Panc1 (cell line): ENCODE data around the gene MEGF11. TPM values are rescaled to one million over a fixed set of nuclear protein-coding genes. Genes with fewer than 3 reads are reported as not detected.

Source experiments
- ATAC-seq: fragments of 200-7000 bp; cut with Tn5 transposase; 2 replicates; pipeline ENCODE4 v1.9.1; 2020; ENCODE audit warnings: mild to moderate bottlenecking, moderate library complexity
- BruUV-seq: library from RNA; stranded (reverse); fragments of 400-500 nt; replicated peaks from 2 replicates; lab custom pipeline; 2021; lab: Mats Ljungman, UMichigan
- CTCF ChIA-PET: fragments of 300-600 bp; sonication (Branson Sonifier 250); formaldehyde crosslinking; loops from one replicate; lab custom pipeline; 2022; ENCODE audit warnings: antibody characterized with exemption; lab: Charles Lee
- POLR2A ChIA-PET: fragments of 300-600 bp; sonication (Branson Sonifier 250); formaldehyde crosslinking; loops from one replicate; lab custom pipeline; 2022; ENCODE audit warnings: antibody characterized with exemption; lab: Charles Lee
- DNase-seq: peaks from one replicate; pipeline ENCODE4 v3.0.0-alpha.2; 2010; ENCODE audit warnings: low read depth, low spot score
- H3K27ac ChIP-seq: 2 replicates; pipeline ENCODE4 v1.5.1; 2011; ENCODE audit warnings: mild to moderate bottlenecking, low read length, inconsistent platforms
- H3K27me3 ChIP-seq: fragments of 200-500 bp; sonication (Bioruptor generic); 2 replicates; pipeline ENCODE4 v1.6.0; 2014; ENCODE audit warnings: low read length, inconsistent platforms; ENCODE audit not compliant: control insufficient read depth, insufficient read depth
- H3K36me3 ChIP-seq: fragments of 200-500 bp; sonication (Bioruptor generic); 2 replicates; pipeline ENCODE4 v1.5.1; 2014; ENCODE audit warnings: inconsistent platforms, mild to moderate bottlenecking, low read length, moderate library complexity; ENCODE audit not compliant: control insufficient read depth, insufficient read depth
- H3K4me1 ChIP-seq: 2 replicates; pipeline ENCODE4 v1.5.1; 2011; ENCODE audit warnings: inconsistent platforms, mild to moderate bottlenecking, low read length, moderate library complexity; ENCODE audit not compliant: control insufficient read depth, insufficient read depth
- H3K4me3 ChIP-seq, 2 experiments: 2 replicates each; pipeline ENCODE4 v1.5.1; 2011 to 2012; ENCODE audit warnings: low read depth in 2 of 2, low read length in 2 of 2, mild to moderate bottlenecking in 2 of 2, inconsistent platforms in 1 of 2, moderate library complexity in 1 of 2
- H3K9me3 ChIP-seq: fragments of 200-500 bp; sonication (Bioruptor generic); 2 replicates; pipeline ENCODE4 v1.5.1; 2014; ENCODE audit warnings: low read depth, mild to moderate bottlenecking, inconsistent platforms, low read length, moderate library complexity; ENCODE audit not compliant: control insufficient read depth, insufficient read depth
- CTCF ChIP-seq: fragments of 450-650 bp; IDR thresholded peaks from 2 replicates; pipeline ENCODE4 v1.5.1; 2017; ENCODE audit warnings: mild to moderate bottlenecking
- POLR2AphosphoS5 ChIP-seq: IDR thresholded peaks from 2 replicates; pipeline ENCODE4 v1.6.1; 2012; ENCODE audit warnings: mild to moderate bottlenecking, low read depth, low read length, moderate library complexity
- REST ChIP-seq, 2 experiments: IDR thresholded peaks; 2 replicates each; pipeline ENCODE4 v1.6.1; 2011 to 2012; ENCODE audit warnings: low read depth in 2 of 2, control low read depth in 1 of 2, low read length in 1 of 2, mild to moderate bottlenecking in 1 of 2, moderate library complexity in 1 of 2; ENCODE audit not compliant: insufficient read depth in 1 of 2
- SIN3A ChIP-seq: IDR thresholded peaks from 2 replicates; pipeline ENCODE4 v1.6.1; 2012; ENCODE audit warnings: low read depth, mild to moderate bottlenecking, low read length, moderate library complexity, borderline replicate concordance; ENCODE audit not compliant: insufficient read depth
- TCF7L2 ChIP-seq: IDR thresholded peaks from 2 replicates; pipeline ENCODE4 v1.6.1; 2011; ENCODE audit warnings: mild to moderate bottlenecking, low read depth, low read length, inconsistent platforms
- in situ Hi-C: cut with HindIII; loops from 2 replicates; pipeline ENCODE4 v1.10.0; 2016; ENCODE audit warnings: low sequenced_read_pairs, low pct_unique_long_range_greater_than_20kb
- intact Hi-C: fragments of 100-400 bp; cut with micrococcal nuclease; formaldehyde crosslinking; loops from one replicate; pipeline ENCODE4 v1.10.0; 2022; ENCODE audit not compliant: unreplicated experiment
- total RNA-seq: library from RNA; stranded (reverse); gene quantifications from one replicate; pipeline ENCODE4 v1.2.1, GENCODE V29; 2021; ENCODE audit not compliant: unreplicated experiment

The MEGF11 gene
- total RNA-seq, 1 experiment from 2014 or later: 0.95 TPM

GRCh38 chr15:66065325-66065724 is 188.2 kb downstream of the MEGF11 start:
- H3K27me3 ChIP-seq: no peaks in the 10 kb centered on the region
- no peaks in the 10 kb centered on the region for H3K9me3 ChIP-seq
- no peak for TF ChIP-seq SIN3A
- no peak for TF ChIP-seq POLR2AphosphoS5
- TF ChIP-seq TCF7L2: no peak
- TF ChIP-seq REST (IDR thresholded peaks at IDR 0.05; ENCODE audit: insufficient read depth in 1 of 2, low read depth in 2 of 2, low read length in 1 of 2): no peak
- no peak for TF ChIP-seq CTCF
- ATAC-seq: no peak
- POLR2A ChIA-PET: no interaction called here
- no peak overlapping the region for H3K27ac ChIP-seq
- intact Hi-C loops: no loop called here
- H3K36me3 ChIP-seq: no peaks in the 10 kb centered on the region
- no peak overlapping the region for H3K4me3 ChIP-seq
- H3K4me1 ChIP-seq: no peaks in the 10 kb centered on the region
- no peak for DNase-seq
- no TSS peak for BruUV-seq
- in situ Hi-C loops: no loop called here
- CTCF ChIA-PET: no interaction called here

- ATAC-seq: no peak
- no peak overlapping the region for H3K27ac ChIP-seq
- TF ChIP-seq CTCF (no peak), REST (IDR thresholded peaks at IDR 0.05; ENCODE audit: insufficient read depth in 1 of 2, low read depth in 2 of 2, low read length in 1 of 2) (no peak), TCF7L2 (no peak), SIN3A (no peak), POLR2AphosphoS5 (no peak)
- H3K9me3 ChIP-seq: no peaks in the 10 kb centered on the region
- intact Hi-C loops: no loop called here
- peaks cover 2% of the 10 kb centered on the region for H3K27me3 ChIP-seq
- in situ Hi-C loops: no loop called here
- H3K4me3 ChIP-seq: no peak overlapping the region
- no peak for DNase-seq
- BruUV-seq: no TSS peak
- no peaks in the 10 kb centered on the region for H3K4me1 ChIP-seq
- POLR2A ChIA-PET: no interaction called here
- no peaks in the 10 kb centered on the region for H3K36me3 ChIP-seq
- CTCF ChIA-PET: no interaction called here
Measured at GRCh38 chr15:66063147-66063546, 190.4 kb downstream of the MEGF11 start.
